WTC11 (cell line): Measurements from ENCODE around the gene TMCO2. TPM values are rescaled to one million over a fixed set of nuclear protein-coding genes. Genes with fewer than 3 reads are reported as not detected.

ENCODE experiments used
- ATF3 ChIP-seq: sonication (generic); formaldehyde crosslinking; conservative IDR thresholded peaks from 2 replicates; pipeline ENCODE4 v1.8.1; 2022; ENCODE audit warnings: mild to moderate bottlenecking, missing genetic modification reagents
- CBFB ChIP-seq: sonication (generic); formaldehyde crosslinking; IDR thresholded peaks from 2 replicates; pipeline ENCODE4 v1.8.1; 2022; ENCODE audit warnings: mild to moderate bottlenecking, low read depth, missing genetic modification reagents
- E2F4 ChIP-seq: sonication (generic); formaldehyde crosslinking; IDR thresholded peaks from 2 replicates; pipeline ENCODE4 v1.8.1; 2022; ENCODE audit warnings: low read depth, mild to moderate bottlenecking, moderate library complexity, missing genetic modification reagents, borderline replicate concordance
- EMX1 ChIP-seq: fragments of 250-450 bp; sonication (Bioruptor Pico); IDR thresholded peaks from 2 replicates; pipeline ENCODE4 v1.8.0; 2021; ENCODE audit warnings: mild to moderate bottlenecking
- FOXK1 ChIP-seq: sonication (generic); formaldehyde crosslinking; IDR thresholded peaks from 2 replicates; pipeline ENCODE4 v1.8.0; 2022; ENCODE audit warnings: mild to moderate bottlenecking, moderate library complexity, missing genetic modification reagents
- FOXP4 ChIP-seq: sonication (generic); formaldehyde crosslinking; IDR thresholded peaks from 2 replicates; pipeline ENCODE4 v1.8.0; 2022; ENCODE audit warnings: mild to moderate bottlenecking, missing genetic modification reagents
- GRHL2 ChIP-seq: fragments of 250-450 bp; sonication (Bioruptor Pico); IDR thresholded peaks from 2 replicates; pipeline ENCODE4 v1.8.0; 2022; ENCODE audit warnings: mild to moderate bottlenecking, moderate library complexity; ENCODE audit not compliant: insufficient replicate concordance, severe bottlenecking
- IRF2 ChIP-seq: sonication (generic); formaldehyde crosslinking; IDR thresholded peaks from 2 replicates; pipeline ENCODE4 v1.8.0; 2022; ENCODE audit warnings: low read depth, missing genetic modification reagents, borderline replicate concordance
- JUN ChIP-seq: sonication (generic); formaldehyde crosslinking; IDR thresholded peaks from 2 replicates; pipeline ENCODE4 v1.8.0; 2023; ENCODE audit warnings: mild to moderate bottlenecking, missing genetic modification reagents
- KAT7 ChIP-seq: sonication (generic); formaldehyde crosslinking; IDR thresholded peaks from 2 replicates; pipeline ENCODE4 v1.8.1; 2023; ENCODE audit warnings: missing genetic modification reagents, mild to moderate bottlenecking, borderline replicate concordance
- MXD4 ChIP-seq: fragments of 250-450 bp; sonication (Bioruptor Pico); IDR thresholded peaks from 2 replicates; pipeline ENCODE4 v1.8.0; 2021; ENCODE audit warnings: mild to moderate bottlenecking, moderate library complexity, borderline replicate concordance
- MYBL2 ChIP-seq: sonication (generic); formaldehyde crosslinking; IDR thresholded peaks from 2 replicates; pipeline ENCODE4 v1.8.1; 2023; ENCODE audit warnings: mild to moderate bottlenecking, moderate library complexity, missing genetic modification reagents
- NFATC4 ChIP-seq: fragments of 250-450 bp; sonication (Bioruptor Pico); IDR thresholded peaks from 2 replicates; pipeline ENCODE4 v1.9.0; 2021; ENCODE audit warnings: mild to moderate bottlenecking
- PRRX2 ChIP-seq: fragments of 250-450 bp; sonication (Bioruptor Pico); IDR thresholded peaks from 2 replicates; pipeline ENCODE4 v1.8.0; 2021; ENCODE audit warnings: mild to moderate bottlenecking
- SMAD4 ChIP-seq: sonication (generic); formaldehyde crosslinking; IDR thresholded peaks from 2 replicates; pipeline ENCODE4 v1.8.0; 2022; ENCODE audit warnings: mild to moderate bottlenecking, missing genetic modification reagents
- SP1 ChIP-seq: sonication (generic); formaldehyde crosslinking; conservative IDR thresholded peaks from 2 replicates; pipeline ENCODE4 v1.8.1; 2022; ENCODE audit warnings: missing genetic modification reagents
- STAT6 ChIP-seq: sonication (generic); formaldehyde crosslinking; conservative IDR thresholded peaks from 2 replicates; pipeline ENCODE4 v1.8.1; 2023; ENCODE audit warnings: mild to moderate bottlenecking, low read depth, missing genetic modification reagents, moderate library complexity
- TCF7 ChIP-seq: sonication (generic); formaldehyde crosslinking; IDR thresholded peaks from 2 replicates; pipeline ENCODE4 v1.8.0; 2022; ENCODE audit warnings: mild to moderate bottlenecking, low read depth, missing genetic modification reagents, moderate library complexity
- ZNF121 ChIP-seq: sonication (generic); formaldehyde crosslinking; IDR thresholded peaks from 2 replicates; pipeline ENCODE4 v1.8.0; 2023; ENCODE audit warnings: missing genetic modification reagents
- ZNF138 ChIP-seq: sonication (generic); formaldehyde crosslinking; conservative IDR thresholded peaks from 2 replicates; pipeline ENCODE4 v1.8.1; 2022; ENCODE audit warnings: mild to moderate bottlenecking, moderate library complexity, missing genetic modification reagents
- total RNA-seq: library from RNA; stranded (reverse); gene quantifications from 3 replicates; pipeline ENCODE4 v1.2.3, GENCODE V29; 2021
- TF ChIP-seq, protein P1 (sequence below): sonication (generic); formaldehyde crosslinking; IDR thresholded peaks from 2 replicates; pipeline ENCODE4 v1.8.1; 2023; ENCODE audit warnings: mild to moderate bottlenecking, moderate library complexity, missing genetic modification reagents
- TF ChIP-seq, protein P2 (sequence below): sonication (generic); formaldehyde crosslinking; IDR thresholded peaks from 2 replicates; pipeline ENCODE4 v1.8.0; 2022; ENCODE audit warnings: missing genetic modification reagents
- TF ChIP-seq, protein P3 (sequence below): fragments of 250-450 bp; sonication (Bioruptor Pico); IDR thresholded peaks from 2 replicates; pipeline ENCODE4 v1.9.0; 2021; ENCODE audit warnings: mild to moderate bottlenecking
- TF ChIP-seq, protein P4 (sequence below): fragments of 250-450 bp; sonication (Bioruptor Pico); IDR thresholded peaks from 2 replicates; pipeline ENCODE4 v1.9.0; 2021; ENCODE audit warnings: mild to moderate bottlenecking

Gene TMCO2
- total RNA-seq, 1 experiment from 2014 or later: not detected

GRCh38 chr1:40257688-40258444, 10.1 kb downstream of the TMCO2 start, which contains the start of gene ZMPSTE24 (continued):
- TF ChIP-seq, protein P1, sequence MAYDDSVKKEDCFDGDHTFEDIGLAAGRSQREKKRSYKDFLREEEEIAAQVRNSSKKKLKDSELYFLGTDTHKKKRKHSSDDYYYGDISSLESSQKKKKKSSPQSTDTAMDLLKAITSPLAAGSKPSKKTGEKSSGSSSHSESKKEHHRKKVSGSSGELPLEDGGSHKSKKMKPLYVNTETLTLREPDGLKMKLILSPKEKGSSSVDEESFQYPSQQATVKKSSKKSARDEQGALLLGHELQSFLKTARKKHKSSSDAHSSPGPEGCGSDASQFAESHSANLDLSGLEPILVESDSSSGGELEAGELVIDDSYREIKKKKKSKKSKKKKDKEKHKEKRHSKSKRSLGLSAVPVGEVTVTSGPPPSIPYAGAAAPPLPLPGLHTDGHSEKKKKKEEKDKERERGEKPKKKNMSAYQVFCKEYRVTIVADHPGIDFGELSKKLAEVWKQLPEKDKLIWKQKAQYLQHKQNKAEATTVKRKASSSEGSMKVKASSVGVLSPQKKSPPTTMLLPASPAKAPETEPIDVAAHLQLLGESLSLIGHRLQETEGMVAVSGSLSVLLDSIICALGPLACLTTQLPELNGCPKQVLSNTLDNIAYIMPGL (CRISPR knock-in tag): peak; percentile 48; the same call in 1 of the 2 replicates
- TF ChIP-seq SP1 (CRISPR knock-in tag): peak; percentile 92
- no peak for TF ChIP-seq GRHL2
- TF ChIP-seq NFATC4: no peak
- TF ChIP-seq STAT6 (CRISPR knock-in tag): no peak
- peak; percentile 58; the same call in 1 of the 2 replicates for TF ChIP-seq JUN (CRISPR knock-in tag)
- TF ChIP-seq, protein P2, sequence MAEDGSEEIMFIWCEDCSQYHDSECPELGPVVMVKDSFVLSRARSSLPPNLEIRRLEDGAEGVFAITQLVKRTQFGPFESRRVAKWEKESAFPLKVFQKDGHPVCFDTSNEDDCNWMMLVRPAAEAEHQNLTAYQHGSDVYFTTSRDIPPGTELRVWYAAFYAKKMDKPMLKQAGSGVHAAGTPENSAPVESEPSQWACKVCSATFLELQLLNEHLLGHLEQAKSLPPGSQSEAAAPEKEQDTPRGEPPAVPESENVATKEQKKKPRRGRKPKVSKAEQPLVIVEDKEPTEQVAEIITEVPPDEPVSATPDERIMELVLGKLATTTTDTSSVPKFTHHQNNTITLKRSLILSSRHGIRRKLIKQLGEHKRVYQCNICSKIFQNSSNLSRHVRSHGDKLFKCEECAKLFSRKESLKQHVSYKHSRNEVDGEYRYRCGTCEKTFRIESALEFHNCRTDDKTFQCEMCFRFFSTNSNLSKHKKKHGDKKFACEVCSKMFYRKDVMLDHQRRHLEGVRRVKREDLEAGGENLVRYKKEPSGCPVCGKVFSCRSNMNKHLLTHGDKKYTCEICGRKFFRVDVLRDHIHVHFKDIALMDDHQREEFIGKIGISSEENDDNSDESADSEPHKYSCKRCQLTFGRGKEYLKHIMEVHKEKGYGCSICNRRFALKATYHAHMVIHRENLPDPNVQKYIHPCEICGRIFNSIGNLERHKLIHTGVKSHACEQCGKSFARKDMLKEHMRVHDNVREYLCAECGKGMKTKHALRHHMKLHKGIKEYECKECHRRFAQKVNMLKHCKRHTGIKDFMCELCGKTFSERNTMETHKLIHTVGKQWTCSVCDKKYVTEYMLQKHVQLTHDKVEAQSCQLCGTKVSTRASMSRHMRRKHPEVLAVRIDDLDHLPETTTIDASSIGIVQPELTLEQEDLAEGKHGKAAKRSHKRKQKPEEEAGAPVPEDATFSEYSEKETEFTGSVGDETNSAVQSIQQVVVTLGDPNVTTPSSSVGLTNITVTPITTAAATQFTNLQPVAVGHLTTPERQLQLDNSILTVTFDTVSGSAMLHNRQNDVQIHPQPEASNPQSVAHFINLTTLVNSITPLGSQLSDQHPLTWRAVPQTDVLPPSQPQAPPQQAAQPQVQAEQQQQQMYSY (CRISPR knock-in tag): no peak
- no peak for TF ChIP-seq IRF2
- no peak for TF ChIP-seq ATF3
- TF ChIP-seq ZNF138 (CRISPR knock-in tag): no peak
- no peak for TF ChIP-seq SMAD4 (CRISPR knock-in tag)
- TF ChIP-seq KAT7: peak; percentile 60; the same call in 1 of the 2 replicates
- no peak for TF ChIP-seq CBFB (CRISPR knock-in tag)
- TF ChIP-seq FOXK1 (CRISPR knock-in tag): peak; percentile 89
- TF ChIP-seq, protein P3, sequence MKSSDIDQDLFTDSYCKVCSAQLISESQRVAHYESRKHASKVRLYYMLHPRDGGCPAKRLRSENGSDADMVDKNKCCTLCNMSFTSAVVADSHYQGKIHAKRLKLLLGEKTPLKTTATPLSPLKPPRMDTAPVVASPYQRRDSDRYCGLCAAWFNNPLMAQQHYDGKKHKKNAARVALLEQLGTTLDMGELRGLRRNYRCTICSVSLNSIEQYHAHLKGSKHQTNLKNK (CRISPR knock-in tag): no peak
- TF ChIP-seq PRRX2 (CRISPR knock-in tag): no peak
- TF ChIP-seq TCF7 (CRISPR knock-in tag): no peak
- TF ChIP-seq E2F4 (CRISPR knock-in tag): no peak
- TF ChIP-seq, protein P4, sequence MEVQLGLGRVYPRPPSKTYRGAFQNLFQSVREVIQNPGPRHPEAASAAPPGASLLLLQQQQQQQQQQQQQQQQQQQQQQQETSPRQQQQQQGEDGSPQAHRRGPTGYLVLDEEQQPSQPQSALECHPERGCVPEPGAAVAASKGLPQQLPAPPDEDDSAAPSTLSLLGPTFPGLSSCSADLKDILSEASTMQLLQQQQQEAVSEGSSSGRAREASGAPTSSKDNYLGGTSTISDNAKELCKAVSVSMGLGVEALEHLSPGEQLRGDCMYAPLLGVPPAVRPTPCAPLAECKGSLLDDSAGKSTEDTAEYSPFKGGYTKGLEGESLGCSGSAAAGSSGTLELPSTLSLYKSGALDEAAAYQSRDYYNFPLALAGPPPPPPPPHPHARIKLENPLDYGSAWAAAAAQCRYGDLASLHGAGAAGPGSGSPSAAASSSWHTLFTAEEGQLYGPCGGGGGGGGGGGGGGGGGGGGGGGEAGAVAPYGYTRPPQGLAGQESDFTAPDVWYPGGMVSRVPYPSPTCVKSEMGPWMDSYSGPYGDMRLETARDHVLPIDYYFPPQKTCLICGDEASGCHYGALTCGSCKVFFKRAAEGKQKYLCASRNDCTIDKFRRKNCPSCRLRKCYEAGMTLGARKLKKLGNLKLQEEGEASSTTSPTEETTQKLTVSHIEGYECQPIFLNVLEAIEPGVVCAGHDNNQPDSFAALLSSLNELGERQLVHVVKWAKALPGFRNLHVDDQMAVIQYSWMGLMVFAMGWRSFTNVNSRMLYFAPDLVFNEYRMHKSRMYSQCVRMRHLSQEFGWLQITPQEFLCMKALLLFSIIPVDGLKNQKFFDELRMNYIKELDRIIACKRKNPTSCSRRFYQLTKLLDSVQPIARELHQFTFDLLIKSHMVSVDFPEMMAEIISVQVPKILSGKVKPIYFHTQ (CRISPR knock-in tag): no peak
- no peak for TF ChIP-seq ZNF121 (CRISPR knock-in tag)
- no peak for TF ChIP-seq EMX1
- 0 out of 2 replicates have a peak, but pooled peaks have one; percentile 23 for TF ChIP-seq MYBL2
- TF ChIP-seq FOXP4 (CRISPR knock-in tag): 0 out of 2 replicates have a peak, but pooled peaks have one; percentile 10
- no peak for TF ChIP-seq MXD4 (CRISPR knock-in tag)
